Stimulated activated CD4-positive, alpha-beta T cell treated with anti-CD3 and anti-CD28 coated beads, Interleukin-12 subunit alpha, Interleukin-12 subunit beta, amount 100 ng/mL, for 4 hours (primary cell): Measurements from ENCODE around the gene ZBP1.
"Not testable (repeated sequence)": the region's sequence is repeated elsewhere in the genome, so short reads cannot be mapped to it uniquely, and the experiment has no call there.

Experiments used
- DNase-seq: peaks from one replicate; pipeline ENCODE4 v3.0.0-alpha.2; 2020

ZBP1 gene

DNA sequence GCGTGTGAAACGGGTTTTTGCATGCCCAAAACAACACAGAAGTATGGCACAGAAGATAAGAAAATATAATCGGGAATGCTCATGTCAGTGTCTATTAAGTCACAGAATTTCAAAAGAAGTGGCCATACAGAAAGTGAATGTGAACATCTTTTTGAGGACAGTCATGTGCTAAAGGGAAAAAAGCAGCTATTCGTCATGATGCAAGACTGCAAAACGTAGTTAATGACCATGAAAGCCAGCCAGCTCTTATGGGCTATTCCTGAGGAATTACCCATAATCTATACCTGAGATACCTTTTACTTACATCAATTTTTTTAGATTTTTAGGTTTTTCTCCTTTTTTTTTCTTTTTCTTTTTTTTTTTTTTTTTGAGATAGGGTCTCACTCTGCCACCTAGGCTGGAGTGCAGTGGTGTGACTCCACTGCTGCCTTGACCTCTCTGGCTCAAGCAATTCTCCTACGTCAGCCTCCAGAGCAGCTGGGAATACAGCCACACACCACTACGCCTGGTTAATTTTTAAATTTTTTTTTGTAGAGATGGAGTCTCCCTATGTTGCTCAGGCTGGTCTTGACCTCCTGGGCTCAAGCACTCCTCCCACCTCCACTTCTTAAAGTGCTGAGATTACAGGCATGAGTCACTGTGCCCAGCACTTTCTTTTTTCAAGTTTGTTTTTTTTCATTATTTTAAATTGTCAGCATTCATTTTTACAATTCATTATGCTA, 18.1 kb upstream of the ZBP1 start:
- no peak for DNase-seq

DNA sequence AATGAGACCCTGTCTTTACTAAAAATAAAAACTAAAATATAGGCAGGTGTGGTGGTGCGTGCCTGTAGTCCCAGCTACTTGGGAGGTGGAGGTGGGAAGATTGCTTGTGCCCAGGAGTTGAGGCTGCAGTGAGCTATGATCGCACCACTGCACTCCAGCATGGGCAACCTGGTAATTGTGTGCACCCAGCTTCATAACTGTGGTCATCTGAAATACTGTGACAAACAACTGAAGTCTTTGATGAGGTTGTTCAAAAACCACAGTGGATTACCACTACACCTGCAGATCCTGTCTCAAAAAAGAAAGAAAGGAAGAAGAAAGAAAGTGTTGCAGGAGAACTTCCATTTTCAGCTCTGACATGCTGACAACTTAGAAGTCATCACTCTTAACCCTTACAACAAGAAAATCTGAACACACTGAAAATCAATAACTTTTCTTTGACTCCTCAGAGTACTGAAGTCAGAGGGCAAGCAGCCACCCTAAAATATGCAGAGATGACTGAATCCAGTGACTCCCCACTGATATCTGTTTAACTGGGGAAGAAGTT, 13.8 kb upstream of the ZBP1 start:
- DNase-seq: no peak

DNA sequence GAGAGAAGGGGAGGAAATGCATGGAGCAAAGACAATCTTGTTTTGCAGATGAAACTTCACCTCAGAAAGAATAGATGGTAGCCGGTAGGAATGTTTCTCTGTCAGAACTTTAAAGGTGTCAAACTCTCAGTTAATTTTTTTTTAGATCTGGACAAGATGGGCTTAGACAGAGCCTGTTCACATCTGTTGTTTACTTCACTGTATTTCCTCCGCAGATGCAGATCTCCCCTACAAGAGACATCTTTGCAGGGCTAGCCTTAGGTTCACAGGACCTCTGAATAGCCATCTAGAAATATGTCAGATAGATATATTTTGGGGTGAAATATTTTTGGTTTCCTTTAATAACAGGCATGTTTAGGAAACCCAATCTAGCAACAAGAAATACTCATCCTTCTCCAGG, 12.1 kb upstream of the ZBP1 start:
- no peak for DNase-seq

DNA sequence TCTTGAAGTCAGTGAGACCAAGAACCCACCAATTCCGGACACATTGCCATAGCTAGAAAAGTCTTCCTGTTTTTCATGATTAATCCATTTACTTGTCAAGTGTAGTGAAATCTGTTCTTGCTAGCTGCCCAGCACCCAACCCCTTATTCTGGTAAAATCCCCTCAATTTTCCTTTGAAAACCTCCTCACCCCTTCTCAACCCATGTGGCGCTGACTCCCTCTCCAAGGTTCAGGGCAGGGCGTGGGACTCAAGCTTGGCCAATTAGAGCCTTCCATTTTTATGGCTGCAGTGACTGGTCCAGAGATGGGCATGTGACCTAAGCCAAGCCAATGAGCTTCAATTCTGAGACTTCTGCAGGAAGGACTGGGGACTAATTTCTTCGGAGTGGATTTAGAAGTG, 9.8 kb upstream of the ZBP1 start:
- no peak for DNase-seq

DNA sequence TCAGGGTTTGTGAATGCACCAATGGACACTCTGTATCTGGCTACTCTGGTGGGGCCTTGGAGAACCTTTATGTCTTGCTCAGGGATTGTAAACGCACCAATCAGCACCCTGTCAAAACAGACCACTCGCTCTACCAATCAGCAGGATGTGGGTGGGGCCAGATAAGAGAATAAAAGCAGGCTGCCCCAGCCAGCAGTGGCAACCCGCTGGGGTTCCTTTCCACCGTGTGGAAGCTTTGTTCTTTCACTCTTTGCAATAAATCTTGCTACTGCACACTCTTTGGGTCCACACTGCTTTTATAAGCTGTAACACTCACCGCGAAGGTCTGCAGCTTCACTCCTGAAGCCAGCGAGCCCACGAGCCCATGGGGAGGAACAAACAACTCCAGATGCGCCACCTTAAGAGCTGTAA, 9.3 kb upstream of the ZBP1 start:
- not testable (repeated sequence) for DNase-seq

DNA sequence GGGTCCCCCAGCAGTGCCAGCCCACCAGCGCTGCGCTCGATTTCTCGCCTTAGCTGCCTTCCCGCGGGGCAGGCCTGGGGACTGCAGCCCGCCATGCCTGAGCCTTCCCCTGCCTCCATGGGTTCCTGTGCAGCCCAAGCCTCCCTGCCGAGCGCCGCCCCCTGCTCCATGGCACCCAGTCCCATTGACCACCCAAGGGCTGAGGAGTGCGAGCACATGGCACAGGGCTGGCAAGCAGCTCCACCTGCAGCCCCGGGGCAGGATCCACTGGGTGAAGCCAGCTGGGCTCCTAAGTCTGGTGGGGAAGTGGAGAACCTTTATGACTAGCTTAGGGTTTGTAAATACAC, 8.7 kb upstream of the ZBP1 start:
- DNase-seq: not testable (repeated sequence)

DNA sequence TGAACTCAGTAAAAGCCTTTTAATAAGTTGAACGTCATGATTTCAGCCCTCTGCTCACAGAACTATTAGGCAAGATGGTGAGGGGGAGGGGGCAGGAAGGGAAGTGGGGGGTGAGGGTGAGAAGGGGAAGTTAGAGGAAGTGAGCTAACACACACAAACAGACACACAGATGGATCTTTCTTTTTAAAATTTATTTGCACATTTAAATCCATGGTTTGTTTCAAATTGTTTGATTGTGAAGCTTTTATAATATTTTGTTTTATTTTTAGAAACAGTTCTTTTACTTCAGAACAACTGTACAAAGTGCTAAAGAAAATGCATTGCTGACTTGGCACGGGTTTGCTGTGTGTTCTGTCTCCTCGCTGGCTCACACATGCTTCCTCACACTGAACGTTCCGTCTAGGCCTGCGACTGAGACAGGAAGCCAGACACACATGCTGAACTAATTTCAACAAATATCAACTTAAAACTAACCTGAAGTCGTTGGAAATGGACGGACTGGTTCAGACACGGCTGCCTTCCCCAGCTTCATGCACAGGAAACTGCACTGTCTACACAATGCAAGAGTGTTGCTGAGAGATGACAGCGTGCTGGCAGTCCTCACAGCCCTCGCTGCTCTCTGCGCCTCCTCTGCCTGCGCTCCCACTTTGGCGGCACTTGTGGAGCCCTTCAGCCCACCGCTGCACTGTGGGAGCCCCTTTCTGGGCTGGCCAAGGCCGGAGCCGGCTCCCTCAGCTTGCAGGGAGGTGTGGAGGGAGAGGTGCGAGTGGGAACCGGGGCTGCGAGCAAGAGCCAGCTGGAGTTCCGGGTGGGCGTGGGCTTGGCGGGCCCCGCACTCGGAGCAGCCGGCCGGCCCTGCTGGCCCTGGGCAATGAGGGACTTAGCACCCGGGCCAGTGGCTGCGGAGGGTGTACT, 8.1 kb upstream of the ZBP1 start:
- DNase-seq: no peak

DNA sequence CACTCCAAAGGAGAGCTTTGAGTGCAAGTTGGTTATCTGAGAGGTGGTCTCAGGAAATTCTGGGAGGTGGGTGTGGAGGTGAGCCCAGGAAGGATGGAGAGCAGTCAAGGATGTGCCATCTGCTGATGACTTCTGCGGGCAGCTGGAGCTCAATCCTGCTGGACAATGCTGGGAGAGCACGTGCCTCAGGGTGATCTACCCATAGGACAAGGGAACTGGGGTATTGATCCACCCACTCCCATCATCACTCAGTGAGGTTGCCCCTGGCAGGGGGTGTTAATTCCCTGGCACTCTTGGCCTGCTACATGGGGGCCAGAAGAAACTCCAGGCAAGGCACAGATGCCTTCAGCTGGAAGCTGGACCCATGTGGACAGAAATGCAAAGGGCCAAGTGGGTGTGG, 7.1 kb upstream of the ZBP1 start:
- no peak for DNase-seq

DNA sequence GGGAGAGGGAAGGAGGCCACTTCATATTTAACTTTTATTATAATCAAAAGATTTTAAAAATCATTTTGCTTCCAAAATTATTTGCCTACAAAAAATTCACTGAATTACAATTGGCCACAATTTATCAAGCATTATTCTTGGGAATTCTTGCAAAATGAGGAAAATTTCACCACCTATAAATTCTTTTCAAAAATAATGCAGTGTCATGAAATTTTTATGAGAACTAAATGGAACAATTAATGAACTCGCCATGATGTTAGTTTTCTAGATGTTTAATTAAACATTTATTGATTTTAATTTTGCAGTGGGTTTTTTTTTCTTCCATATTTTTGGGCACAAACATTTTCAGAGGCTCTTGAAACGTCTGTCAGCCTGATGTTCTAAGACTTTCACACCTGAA, 5.8 kb upstream of the ZBP1 start:
- DNase-seq: no peak

DNA sequence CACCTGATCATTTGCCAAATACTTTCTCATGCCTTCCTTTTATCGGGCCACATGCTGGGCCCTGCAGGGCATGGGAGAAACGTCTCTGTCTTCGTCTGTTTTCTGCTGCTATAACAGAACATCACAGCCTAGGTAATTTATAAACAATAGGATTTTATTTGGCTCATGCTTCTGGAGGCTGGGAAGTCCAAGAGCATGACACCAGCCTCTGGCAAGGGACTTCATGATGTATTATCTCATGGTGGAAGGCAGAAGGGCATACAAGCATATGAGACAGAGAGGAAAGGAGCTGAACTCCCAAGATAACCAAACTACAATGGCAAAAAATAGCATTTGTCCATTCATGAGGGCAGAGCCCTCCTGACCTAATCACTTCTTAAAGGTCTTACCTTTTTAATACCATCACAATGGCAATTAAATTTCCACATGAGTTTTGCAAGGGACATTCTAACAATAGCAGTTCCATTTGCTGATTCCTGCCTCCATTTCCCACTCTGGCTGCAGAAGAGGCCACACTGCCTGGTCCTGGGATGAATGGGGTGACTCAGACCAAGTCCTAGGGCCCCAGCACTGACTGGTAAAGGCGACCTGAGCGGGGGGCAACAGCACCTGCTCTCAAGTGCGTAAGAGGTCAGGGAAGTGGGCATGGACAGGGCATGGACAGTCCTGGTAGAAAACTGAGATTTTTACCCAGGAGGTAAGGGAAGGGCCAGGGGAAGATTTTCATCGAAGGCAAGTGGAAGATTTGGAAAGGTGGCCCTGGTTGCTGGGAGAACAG, 5.1 kb upstream of the ZBP1 start:
- DNase-seq: no peak

DNA sequence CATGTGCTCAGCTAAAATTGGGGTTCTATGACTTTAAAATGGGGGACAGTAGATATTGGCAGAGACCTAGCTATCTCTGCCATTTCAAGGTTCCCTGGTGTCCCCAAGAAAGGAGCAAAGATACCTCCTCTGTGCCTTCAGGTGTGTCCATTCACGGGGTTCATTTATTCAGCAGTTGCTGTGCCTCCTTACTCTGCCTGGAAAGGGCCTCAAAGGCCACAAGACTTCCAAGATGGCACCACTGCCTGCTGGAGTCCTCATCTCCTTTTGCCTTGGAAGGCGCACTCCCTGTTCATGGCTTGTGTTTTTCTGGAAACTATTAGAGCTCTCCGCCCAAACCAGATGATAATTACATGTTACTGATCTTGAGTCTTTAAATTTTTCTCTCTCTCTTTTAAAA, 3.9 kb upstream of the ZBP1 start:
- DNase-seq: no peak

DNA sequence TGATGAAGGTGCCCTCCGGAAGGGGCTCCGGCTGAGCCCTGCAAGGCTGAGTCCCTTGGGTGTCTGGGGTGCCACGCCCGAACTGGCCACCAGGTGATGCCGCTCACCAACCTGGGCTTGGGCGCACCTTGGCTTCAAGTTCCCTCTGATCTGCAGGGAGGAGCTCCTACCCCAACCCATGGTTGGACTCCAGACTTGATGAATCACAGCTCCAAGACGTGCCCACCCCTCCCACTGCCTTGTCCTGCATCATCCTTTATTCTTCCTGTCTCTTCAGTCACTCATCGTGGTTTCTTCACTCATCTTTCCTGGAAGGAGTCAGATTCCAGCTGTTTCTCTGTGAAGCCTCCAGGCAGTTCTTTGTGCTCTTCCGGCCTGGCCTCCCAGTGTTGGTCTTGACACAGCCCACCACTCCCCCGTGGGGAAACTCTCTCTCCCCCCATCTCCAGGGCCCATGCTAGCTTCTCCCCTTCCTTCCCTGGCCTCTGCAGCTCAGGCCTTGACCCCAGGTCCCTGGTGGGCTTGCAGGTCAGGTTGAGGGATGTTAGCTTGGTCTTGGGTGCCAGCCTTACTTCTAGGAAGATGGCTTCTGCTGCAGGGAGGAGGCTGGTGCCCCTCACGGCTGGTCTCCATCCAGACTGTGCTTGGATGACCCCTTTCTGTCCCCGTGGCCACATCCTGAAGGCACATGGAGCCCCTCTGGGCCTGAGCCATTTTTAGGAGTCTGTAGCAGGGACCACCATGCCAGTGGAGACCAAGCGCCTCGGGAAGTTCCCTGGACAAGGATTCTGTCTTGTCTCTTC, 2.6 kb upstream of the ZBP1 start:
- DNase-seq: peak; percentile 61

DNA sequence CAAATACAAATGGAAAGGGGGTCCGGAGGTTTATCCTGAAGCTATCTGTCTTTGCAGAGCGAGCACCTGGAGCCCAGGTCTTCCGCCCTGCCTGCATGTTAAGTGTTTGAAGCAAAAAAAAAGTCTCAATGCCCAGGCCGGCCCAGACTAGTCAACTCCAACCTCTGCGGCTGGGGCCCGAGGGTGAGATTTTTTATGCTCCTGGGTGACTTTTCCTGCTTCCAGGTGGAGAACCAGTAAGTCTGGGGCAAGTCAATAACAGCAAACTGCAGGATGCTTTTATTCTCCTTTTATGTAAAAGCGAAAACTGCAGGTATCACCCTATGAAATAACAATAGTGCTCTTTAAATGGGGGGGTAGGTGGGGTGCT, 2.0 kb upstream of the ZBP1 start:
- no peak for DNase-seq

DNA sequence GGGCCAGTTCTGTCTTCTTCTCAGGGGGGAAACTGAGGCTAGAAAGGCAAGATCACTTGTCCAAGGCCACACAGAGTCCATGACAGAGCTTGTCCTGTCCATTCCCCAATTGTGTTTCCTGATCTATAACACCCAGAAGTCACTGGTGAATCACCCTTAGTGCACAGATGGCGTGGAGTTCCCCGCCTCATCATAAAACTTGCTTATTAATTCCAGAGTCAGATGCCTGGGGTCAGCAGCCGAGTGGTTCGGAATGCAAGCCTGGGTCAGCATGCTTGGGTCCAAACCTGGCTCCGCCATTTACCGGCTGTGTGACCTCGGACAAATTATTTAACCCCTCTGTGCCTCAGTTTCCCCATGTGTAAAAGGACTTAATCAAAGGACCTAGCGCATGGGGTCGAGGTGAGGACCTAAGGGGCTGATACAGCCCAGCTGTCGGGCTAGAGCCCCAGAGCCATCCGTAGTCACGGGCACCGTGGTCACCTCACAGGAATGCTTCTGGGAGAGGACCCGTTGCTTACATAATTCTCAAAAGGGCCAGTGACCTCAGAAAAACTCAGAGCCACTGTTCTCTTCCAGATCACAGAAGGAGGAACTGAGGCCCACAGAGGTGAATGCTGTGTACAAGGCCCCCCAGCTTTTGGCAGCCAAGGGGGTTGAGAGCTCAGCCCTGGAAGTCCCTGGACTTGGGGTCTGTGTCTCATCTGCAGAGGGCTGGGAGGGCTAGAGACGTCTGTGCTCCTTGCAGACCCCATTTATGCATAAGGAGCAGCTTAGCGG, 1.4 kb upstream of the ZBP1 start:
- DNase-seq: no peak

DNA sequence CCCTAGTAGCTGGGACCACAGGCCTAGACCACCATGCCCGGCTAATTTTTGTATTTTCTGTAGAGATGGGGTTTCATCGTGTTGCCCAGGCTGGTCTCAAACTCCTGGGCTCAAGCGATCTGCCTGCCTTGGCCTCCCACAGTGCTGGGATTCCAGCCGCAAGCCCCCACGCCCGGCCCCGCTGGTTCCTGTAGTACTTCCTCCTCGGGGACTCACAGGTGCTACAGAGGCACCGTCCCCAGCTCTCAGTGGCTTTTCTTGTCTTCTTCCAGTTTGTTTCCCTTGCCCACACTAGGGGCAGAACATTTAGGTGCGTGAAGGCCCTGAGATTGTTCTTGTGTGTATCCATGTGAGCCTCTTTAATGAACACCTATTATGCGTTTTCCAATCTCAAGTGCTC, 773 bp upstream of the ZBP1 start:
- no peak for DNase-seq

DNA sequence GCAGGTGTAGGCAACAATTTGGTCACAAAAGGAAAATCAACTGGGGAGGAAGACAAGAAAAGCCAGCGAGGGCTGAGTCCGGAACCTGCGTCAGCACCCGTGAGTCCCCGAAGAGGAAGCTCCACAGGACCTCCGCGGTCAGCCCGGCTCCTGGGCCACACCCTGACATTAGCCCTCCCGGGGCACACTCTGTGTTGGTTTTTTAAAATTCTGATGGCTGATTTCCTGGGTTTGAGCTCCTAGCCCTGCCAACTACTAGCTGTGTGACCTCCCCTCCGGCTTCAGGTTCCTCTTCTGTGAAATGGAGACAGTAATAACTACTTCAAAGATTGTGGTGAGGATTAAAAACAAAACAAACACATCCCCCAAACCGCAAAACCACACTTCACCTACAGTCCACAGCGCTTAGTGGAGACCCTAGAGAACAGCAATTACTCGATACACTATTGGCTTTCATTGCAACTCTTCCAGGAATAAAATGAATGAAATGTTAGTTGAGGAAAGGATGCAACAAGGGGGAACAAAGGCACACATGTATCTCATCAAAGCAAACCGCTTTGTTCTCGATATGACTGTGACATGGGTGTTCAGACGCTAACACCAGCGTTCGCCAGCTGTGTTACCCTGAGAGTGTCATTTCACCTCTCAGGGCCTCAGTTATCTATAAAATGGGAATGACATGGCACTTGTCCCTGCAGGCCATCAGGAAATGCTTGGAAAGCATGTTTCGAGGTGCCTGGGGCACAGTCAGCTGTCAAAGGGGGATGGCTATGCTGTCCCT, 985 bp downstream of the ZBP1 start:
- DNase-seq: peak; percentile 44

DNA sequence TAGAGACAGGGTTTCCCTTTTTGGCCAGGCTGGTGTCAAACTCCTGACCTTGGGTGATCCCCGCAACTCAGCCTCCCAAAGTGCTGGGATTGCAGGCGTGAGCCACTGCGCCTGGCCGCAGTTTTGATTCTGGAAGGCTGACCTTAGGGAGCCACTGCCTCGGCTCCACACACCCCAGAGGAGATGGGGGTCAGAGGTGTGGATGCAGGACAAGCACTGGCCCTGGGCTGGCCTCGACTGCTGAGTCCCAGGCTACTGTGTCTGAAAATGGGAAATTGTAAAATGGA, 1.5 kb downstream of the ZBP1 start:
- DNase-seq: no peak

DNA sequence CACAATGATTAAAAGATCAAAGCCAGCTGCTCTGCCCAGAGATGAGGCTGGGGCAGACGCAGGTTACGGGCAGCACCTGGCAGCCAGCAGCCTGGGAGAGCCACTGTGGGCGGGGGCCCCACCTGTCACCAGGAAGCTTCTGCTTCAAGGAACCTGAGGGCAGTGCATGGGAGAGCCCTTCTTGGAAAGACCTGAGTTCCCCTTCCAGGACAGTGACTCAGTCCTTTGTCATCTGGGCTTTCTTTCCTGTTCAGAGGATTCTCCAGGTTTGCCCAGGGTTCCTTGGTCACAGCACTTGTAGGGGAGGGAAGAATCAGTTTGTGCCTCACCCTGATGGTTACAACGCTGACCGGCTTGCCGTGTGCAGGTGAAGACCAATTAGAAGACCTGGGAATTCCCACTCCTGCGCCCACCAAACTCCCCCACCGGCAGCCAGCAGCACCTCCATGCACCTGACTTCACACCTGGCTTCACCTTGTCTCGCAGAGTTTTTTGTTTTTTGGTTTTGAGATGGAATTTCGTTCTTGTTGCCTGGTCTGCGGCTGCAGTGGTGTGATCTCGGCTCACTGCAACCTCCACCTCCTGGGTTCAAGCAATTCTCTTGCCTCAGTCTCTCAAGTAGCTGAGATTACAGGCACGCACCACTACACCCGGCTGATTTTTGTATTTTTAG, 2.0 kb downstream of the ZBP1 start:
- no peak for DNase-seq

DNA sequence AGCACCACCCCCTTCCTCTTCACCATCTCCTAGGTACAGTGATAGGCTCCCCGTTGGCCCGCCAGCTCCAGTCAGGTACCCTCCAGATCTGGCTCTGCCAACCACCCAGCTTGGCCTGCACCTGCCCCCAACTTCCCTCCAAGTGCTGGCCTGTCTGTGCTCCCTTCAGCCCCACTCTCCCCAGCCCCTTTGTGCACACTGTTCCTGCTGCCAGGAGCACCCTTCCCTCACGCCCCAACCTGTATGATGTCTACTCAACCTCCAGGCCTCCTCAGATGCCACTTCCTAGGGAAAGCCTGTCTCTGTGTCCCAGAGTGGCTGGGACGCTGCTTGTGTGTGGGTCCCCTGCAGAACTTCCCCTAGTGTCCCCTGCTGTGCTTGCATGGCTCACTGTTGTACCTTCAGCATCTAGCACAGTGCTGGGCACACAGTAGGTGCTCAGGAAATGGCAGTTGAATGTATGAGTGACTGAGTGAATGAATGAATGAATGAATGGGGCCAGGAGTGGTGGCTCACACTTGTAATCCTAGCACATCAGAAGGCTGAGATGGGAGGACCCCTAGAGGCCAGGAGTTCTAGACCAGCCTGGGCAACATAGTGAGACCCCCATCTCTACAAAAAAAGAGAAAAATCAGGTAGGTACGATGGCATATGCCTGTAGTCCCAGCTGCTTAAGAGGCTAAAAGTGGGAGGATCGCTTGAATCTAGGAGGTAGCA, 3.0 kb downstream of the ZBP1 start:
- DNase-seq: no peak
